ENCODE measurements around the gene PRLR. TPM values are rescaled to one million over a fixed set of nuclear protein-coding genes. Genes with fewer than 3 reads are reported as not detected.

The PRLR gene
- total RNA-seq = not detected
- 0 reads per million in 2 donors for total RNA-seq

DNA sequence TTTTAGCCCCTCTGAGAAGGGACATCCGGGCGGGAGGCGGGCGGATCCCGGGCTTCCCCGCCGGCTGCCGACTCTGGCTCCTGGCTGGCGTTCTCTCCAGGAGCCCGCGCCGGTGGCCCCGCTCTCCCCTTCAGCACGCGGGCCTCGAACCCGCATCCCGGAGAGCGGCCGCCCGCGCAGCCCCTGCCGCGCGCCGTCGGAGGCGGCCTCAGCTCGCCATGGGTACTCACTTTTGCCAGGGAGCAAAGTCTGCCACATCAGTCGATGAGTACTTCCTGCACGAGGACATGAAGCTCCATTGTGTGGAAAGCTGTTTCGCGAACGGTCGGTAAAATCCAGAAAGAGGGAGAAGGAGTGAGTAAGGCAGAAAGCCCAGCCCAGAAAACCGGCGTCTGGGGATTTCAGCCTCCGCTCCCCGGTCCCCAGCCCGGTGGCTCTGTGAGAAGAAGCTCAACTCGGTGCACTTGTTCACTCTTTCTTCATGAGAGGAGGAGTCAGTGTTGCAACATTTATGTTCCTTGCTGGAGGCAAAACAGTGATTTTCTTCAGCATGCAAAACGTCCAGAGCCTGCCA, at the start of gene PRLR:
Gene PRLR, minus strand, starts transcription at position 450 of the 574 bp plus-strand sequence. CDS start 140,867 bp downstream, outside the sequence.
- H3K4me1 Mint-ChIP-seq = peaks cover 8% of the 10 kb centered on the region
- no peak within 1 kb of the TSS for H3K27ac Mint-ChIP-seq
- no peaks in the 10 kb centered on the region for H3K9me3 ChIP-seq (ENCODE audit: control insufficient read depth, low read length, poor library complexity, severe bottlenecking)
- H3K36me3 Mint-ChIP-seq (ENCODE audit: low read depth) = peaks cover 5% of the 10 kb centered on the region
- DNase-seq (no peak), ATAC-seq (no peak)
- peaks cover 83% of the 10 kb centered on the region for H3K27me3 Mint-ChIP-seq
- H3K4me3 Mint-ChIP-seq = peak within 1 kb of the TSS; percentile 87

DNA sequence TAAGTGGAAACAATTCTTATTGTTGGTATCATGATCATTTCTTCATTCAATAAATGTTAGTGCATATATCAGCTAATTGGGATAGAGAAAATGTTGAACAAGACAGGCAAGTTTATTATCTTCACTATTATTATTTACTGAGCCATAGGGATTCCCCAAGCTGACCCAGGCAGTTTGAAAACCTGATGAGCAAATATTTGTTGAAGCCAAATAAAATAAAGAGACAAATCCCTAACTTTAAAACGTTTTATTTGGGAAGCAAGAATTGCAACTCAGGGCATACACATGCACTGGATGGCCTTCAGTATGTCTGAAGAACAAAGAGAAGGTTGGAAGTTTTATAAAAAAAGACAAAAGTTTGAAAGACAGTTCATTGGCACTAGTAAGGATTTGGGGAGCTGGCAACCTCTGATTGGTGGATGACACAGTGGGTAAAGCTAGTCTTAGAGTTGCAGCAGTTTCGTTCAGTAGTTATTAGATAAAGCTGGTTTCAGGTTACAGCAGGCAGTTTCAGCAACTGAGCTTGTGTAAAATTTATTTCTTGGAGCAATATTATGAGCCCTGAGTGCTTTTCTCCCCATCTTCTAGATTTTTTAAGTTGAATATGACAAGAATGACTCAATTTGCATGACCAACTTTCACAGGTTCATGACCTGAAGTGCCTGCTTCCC, 44.7 kb upstream of the PRLR start:
- no peak for DNase-seq
- peaks cover 2% of the 10 kb centered on the region for H3K4me1 Mint-ChIP-seq

DNA sequence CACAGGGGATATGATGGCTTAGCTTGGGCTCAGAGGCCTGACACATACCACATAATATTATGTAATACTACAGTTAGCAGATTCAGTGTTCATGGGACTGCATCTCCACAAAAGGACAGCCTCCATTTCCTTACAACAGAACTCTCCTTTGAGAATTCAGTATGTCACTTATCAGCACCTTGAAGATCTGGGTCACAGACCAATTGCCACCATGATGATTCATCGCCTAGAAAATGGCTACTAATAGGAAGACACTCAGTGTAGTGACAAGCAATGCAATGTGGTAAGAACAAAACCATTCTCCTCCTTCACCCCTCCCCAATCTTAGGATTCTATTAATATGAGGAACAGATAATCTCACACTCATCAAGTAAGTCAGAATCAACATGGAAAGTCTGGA, 38.7 kb upstream of the PRLR start:
- Mint-ChIP-seq H3K4me1 (peaks cover 2% of the 10 kb centered on the region), H3K27me3 (peaks cover 12% of the 10 kb centered on the region), H3K4me3 (no peak overlapping the region), H3K27ac (no peak overlapping the region), H3K36me3 (ENCODE audit: low read depth) (no peaks in the 10 kb centered on the region)
- no peaks in the 10 kb centered on the region for H3K9me3 ChIP-seq (ENCODE audit: control insufficient read depth, low read length, poor library complexity, severe bottlenecking)
- DNase-seq (no peak), ATAC-seq (no peak)

More for the DNA sequence above, 44.7 kb upstream of the PRLR start:
- Mint-ChIP-seq H3K4me3 (no peak overlapping the region), H3K27me3 (peaks cover 5% of the 10 kb centered on the region), H3K36me3 (ENCODE audit: low read depth) (no peaks in the 10 kb centered on the region), H3K27ac (no peak overlapping the region)
- no peak for ATAC-seq
- no peaks in the 10 kb centered on the region for H3K9me3 ChIP-seq (ENCODE audit: control insufficient read depth, low read length, poor library complexity, severe bottlenecking)

DNA sequence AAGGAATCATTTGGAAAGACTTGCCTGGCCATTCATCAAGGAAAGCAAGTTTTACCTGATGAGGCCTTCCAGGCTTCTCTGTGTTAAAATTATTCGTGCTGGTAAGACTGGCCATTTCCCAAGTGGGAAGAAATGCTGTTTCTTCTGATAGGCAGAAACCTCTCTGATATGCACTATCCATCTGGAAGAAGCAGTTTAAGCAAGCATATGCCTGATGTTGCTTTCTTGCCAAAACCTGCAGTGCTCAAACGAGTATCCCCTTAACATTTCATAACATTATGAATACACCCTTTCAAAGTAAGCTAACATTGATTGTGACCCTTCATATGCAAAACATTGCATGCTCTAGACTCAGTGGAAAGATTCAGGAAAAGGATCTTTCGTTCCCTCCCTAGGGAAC, 36.0 kb upstream of the PRLR start:
- Mint-ChIP-seq H3K4me3 (no peak overlapping the region), H3K36me3 (ENCODE audit: low read depth) (no peaks in the 10 kb centered on the region), H3K4me1 (peaks cover 2% of the 10 kb centered on the region), H3K27ac (no peak overlapping the region), H3K27me3 (peaks cover 7% of the 10 kb centered on the region)
- DNase-seq = no peak
- ATAC-seq = no peak
- H3K9me3 ChIP-seq (ENCODE audit: control insufficient read depth, low read length, poor library complexity, severe bottlenecking) = no peaks in the 10 kb centered on the region

DNA sequence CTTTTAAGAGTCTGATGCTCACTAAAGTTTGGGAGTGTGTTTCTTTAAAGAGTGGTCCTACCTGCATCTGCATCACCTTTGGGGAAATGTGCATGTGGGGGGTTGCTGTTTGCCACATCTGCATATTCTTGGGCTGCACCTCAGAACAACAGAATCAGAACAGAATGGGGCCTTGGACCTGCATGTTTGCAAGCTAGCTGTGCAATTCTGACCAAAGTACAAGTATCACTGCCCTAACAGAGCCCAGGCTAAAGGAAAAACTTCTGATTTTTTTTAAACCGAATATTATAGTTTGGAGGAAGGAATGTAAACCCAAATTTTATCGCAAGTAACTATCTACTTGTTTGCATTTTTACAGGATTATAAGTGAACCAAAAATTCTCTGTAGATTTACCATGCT, 34.2 kb upstream of the PRLR start:
- DNase-seq (no peak), ATAC-seq (no peak)
- Mint-ChIP-seq H3K27me3 (peaks cover 6% of the 10 kb centered on the region), H3K27ac (no peak overlapping the region), H3K36me3 (ENCODE audit: low read depth) (no peaks in the 10 kb centered on the region), H3K4me1 (no peaks in the 10 kb centered on the region), H3K4me3 (no peak overlapping the region)
- H3K9me3 ChIP-seq (ENCODE audit: control insufficient read depth, low read length, poor library complexity, severe bottlenecking) = no peaks in the 10 kb centered on the region

DNA sequence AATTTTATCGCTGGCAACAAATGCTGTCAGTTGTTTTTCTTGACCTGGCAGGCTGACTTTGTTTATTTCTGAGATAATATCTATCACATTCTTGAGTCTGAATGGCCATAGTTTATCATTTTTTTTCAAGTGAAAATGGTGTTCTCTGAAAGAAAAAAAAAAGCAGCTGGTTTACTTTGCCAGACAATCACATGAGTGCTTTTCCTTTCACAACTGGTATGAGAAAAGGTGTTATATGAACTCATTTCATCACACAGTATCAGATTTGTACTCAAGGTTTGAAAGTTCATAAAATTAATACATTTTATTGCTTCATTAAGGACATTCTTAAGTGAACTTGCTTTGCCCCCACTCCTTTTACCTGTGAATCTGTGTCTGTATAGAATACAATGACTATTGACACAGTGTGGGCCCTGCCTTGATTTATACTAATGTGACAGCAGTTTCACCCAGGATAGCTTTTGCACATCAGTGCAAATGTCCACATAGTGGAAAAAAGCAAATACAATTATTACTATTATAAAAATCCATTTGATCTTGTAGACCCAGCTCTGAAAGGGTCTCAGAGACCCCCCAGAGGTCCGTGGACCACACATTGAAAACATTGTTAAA, 33.1 kb upstream of the PRLR start:
- Mint-ChIP-seq H3K36me3 (ENCODE audit: low read depth) (no peaks in the 10 kb centered on the region), H3K4me1 (no peaks in the 10 kb centered on the region), H3K27ac (no peak overlapping the region), H3K4me3 (no peak overlapping the region), H3K27me3 (peaks cover 6% of the 10 kb centered on the region)
- ATAC-seq = no peak
- DNase-seq = no peak
- no peaks in the 10 kb centered on the region for H3K9me3 ChIP-seq (ENCODE audit: control insufficient read depth, low read length, poor library complexity, severe bottlenecking)

DNA sequence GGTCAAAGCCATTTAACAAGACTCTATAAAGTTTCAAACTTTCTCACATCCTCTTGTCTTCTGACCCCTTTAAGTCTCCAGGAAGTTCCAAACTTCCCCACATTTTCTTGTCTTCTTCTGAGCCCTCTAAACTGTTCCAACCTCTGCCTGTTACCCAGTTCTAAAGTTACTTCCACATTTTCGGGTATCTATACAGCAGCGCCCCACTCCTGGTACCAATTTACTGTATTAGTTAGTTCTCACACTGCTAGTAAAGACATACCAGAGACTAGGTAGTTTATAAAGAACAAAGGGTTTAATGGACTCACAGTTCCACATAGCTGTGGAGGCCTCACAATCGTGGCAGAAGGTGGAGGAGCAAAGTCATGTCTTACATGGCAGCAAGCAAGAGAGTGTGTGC, 23.3 kb upstream of the PRLR start:
- DNase-seq = no peak
- H3K4me1 Mint-ChIP-seq = no peaks in the 10 kb centered on the region
- H3K36me3 Mint-ChIP-seq (ENCODE audit: low read depth) = no peaks in the 10 kb centered on the region
- H3K27me3 Mint-ChIP-seq = no peaks in the 10 kb centered on the region
- no peak overlapping the region for H3K4me3 Mint-ChIP-seq
- ATAC-seq = no peak
- H3K27ac Mint-ChIP-seq = no peak overlapping the region
- H3K9me3 ChIP-seq (ENCODE audit: control insufficient read depth, low read length, poor library complexity, severe bottlenecking) = peaks cover 3% of the 10 kb centered on the region

DNA sequence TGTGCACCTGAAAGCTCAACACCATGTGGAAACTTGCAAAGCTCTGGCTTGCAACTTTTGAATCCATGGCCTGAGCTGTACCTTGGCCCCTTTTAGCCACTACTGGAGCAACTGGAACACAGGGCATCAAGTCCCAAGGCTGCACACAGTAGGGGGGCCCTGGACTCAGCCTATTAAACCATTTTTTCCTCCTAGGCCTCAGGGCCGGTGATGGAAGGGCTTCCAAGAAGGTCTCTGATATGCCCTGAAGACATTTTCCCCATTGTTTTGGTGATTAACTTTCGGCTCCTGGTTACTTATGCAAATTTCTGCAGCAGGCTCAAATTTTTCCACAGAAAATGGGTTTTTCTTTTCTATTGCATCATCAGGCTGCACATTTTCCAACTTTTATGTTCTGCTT, 22.7 kb upstream of the PRLR start:
- Mint-ChIP-seq H3K27ac (no peak overlapping the region), H3K4me1 (no peaks in the 10 kb centered on the region), H3K36me3 (ENCODE audit: low read depth) (no peaks in the 10 kb centered on the region), H3K4me3 (no peak overlapping the region), H3K27me3 (no peaks in the 10 kb centered on the region)
- DNase-seq (no peak), ATAC-seq (no peak)
- H3K9me3 ChIP-seq (ENCODE audit: control insufficient read depth, low read length, poor library complexity, severe bottlenecking) = peaks cover 3% of the 10 kb centered on the region

DNA sequence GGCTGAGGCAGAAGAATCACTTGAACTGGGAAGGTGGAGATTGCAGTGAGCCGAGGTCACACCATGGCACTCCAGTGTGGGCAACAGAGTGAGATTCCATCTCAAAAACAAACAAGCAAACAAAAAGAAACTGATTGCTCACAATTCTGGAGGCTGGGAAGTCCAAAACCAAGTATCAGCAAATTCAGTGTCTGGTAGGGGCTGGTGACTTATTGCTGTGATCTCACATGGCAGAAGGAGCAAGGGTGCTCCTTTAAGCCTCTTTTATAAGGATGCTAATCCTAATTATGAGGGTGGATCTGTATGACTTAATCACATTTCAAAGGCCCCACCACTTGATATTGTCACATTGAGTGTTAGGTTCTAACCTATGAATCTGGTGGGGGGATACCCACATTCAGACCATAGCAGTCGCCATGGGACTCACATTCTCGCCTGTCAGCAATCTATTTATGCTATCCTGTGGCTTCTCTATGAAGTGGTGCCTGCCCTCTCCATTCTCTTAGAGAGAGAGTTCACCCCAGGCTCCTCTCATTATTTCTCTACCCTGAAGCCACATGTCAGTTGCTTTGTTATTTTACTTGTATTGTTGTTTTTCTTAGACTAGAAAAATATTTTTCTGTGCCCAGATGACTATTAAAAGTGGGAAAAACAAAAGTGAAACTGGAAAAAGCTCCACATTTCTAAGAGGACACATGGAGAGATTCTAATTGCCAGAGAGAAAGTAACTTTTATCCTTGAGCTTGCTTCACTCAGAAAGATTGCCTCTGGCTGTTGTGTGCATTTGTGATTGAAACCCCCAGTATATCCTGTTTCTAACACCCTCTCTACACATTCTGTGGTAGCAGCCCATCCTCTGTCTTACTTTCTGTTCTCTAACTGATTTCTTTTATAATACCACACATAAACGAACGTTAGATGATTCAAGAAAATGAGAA, 18.8 kb upstream of the PRLR start:
- Mint-ChIP-seq H3K4me1 (no peaks in the 10 kb centered on the region), H3K27ac (no peak overlapping the region), H3K4me3 (no peak overlapping the region), H3K27me3 (peaks cover 10% of the 10 kb centered on the region), H3K36me3 (ENCODE audit: low read depth) (peaks cover 3% of the 10 kb centered on the region)
- H3K9me3 ChIP-seq (ENCODE audit: control insufficient read depth, low read length, poor library complexity, severe bottlenecking) = peaks cover 3% of the 10 kb centered on the region
- DNase-seq = no peak
- ATAC-seq = no peak

DNA sequence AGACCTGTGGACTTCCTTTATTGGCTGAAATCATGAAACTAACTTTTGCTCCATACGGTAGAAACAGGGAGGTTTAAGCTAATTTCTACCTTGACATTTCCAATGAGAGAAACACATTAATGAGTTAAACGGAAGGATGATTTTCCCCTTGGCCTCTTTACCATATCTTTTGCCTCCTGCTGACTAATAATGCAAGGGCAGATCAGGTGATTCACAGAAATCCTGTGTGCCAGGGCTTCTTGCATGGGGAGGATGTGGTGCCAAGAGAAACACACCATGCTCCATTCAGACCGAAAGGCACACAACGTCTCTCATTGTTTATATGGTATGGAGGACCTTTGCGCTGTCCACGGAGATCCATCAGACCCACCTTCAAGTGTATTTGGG, 17.4 kb upstream of the PRLR start:
- no peak overlapping the region for H3K4me3 Mint-ChIP-seq
- no peaks in the 10 kb centered on the region for H3K9me3 ChIP-seq (ENCODE audit: control insufficient read depth, low read length, poor library complexity, severe bottlenecking)
- H3K27ac Mint-ChIP-seq = no peak overlapping the region
- H3K27me3 Mint-ChIP-seq = peaks cover 25% of the 10 kb centered on the region
- ATAC-seq (no peak), DNase-seq (no peak)
- H3K36me3 Mint-ChIP-seq (ENCODE audit: low read depth) = peaks cover 3% of the 10 kb centered on the region
- H3K4me1 Mint-ChIP-seq = no peaks in the 10 kb centered on the region

DNA sequence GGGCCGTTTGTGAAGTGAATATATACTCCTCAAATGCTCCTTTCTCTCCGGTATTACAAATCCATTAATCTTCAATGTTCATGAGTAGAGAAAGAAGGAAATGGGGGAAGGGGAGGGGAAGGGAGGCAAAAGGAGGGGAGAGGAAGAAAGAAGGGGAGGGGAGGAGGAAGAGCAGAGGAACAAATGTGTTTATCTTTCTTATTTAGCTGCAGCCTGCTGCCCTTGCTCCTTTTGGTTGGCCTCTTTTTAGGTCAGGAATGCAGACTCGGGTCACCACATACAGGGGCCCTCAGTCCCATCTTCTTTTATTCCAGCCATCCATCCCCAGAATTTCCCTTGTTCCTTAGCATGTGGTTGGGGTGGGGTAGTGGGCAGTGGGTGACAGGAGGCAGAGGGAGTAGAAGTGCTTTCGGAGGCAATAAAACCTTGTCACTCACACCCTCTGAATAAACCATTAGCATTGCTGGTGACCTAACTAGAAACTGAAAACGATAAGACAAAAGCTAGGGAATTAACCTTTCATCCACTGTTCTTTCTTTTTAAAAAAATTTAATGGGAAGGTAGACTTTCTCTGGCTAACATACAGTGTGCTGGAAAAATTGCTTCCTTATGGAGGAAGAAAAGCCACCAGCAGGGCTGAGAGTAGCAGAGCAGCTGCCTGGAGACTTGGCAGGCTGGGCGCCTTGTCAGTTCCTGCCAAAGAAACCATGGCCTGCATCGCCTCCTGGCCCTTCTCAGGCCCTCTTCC, 16.8 kb upstream of the PRLR start:
- no peak for ATAC-seq
- no peaks in the 10 kb centered on the region for H3K4me1 Mint-ChIP-seq
- no peak overlapping the region for H3K27ac Mint-ChIP-seq
- H3K4me3 Mint-ChIP-seq = no peak overlapping the region
- H3K9me3 ChIP-seq (ENCODE audit: control insufficient read depth, low read length, poor library complexity, severe bottlenecking) = no peaks in the 10 kb centered on the region
- peaks cover 31% of the 10 kb centered on the region for H3K27me3 Mint-ChIP-seq
- peaks cover 3% of the 10 kb centered on the region for H3K36me3 Mint-ChIP-seq (ENCODE audit: low read depth)
- DNase-seq = no peak

DNA sequence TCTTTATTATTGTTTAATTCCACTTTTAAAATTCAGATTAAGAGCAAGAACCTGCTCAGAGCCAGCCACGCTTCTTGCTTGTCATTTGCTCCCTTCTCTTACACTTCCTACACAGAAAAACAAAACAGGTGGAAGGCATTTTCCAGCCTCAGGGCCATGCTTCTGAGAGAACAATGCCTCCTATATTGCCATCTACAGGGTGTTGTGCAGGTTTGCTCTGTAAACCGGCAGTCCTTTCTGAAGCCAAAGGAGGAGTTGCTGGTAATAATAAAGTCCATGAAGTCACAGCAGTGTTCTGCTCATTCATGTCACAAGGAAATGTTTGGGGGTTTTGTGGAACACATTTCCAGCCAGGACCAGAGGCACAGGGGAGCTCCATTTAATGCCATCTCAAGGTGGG, 16.1 kb upstream of the PRLR start:
- DNase-seq = no peak

More for the DNA sequence above, 16.1 kb upstream of the PRLR start:
- H3K9me3 ChIP-seq (ENCODE audit: control insufficient read depth, low read length, poor library complexity, severe bottlenecking) = no peaks in the 10 kb centered on the region
- ATAC-seq = no peak
- no peaks in the 10 kb centered on the region for H3K4me1 Mint-ChIP-seq
- no peak overlapping the region for H3K4me3 Mint-ChIP-seq
- peaks cover 31% of the 10 kb centered on the region for H3K27me3 Mint-ChIP-seq
- no peak overlapping the region for H3K27ac Mint-ChIP-seq
- H3K36me3 Mint-ChIP-seq (ENCODE audit: low read depth) = peaks cover 3% of the 10 kb centered on the region

Data from T-helper 17 cell (primary cell).